HG02678 (cell line): Measurements from ENCODE around the gene POLR2C.

Experiments
- ATAC-seq: cut with Tn5 transposase; IDR thresholded peaks from one replicate; pipeline ENCODE4 v1.9.1; 2021; ENCODE audit warnings: mild to moderate bottlenecking, moderate library complexity; ENCODE audit not compliant: unreplicated experiment

POLR2C gene

DNA sequence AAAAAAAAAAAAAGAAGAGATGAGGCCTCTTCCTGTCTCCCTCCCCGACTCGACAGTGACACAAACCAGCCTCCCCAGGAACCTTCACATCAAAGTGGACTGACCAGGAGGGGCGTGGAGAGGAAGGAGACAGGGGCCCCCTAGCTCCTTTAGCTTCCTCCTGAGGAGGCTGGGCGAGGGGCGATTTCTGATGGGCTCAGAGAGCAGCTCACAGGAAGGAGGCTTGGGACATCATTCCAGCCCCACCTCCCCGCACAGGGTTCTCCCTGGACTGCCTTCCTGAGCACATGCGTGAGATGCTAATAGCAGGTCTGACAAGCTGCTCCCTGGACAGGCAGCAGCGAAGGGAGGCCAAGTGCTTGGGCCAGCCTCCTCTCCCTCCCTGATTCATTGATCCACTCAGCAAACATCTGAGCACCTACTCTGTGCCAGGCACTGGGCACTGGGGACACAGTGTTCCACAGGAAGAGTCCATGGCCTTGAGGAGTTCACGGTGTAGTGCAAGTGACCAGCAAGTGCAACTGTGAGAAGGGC, 38.2 kb downstream of the POLR2C start:
- ATAC-seq, result no peak

DNA sequence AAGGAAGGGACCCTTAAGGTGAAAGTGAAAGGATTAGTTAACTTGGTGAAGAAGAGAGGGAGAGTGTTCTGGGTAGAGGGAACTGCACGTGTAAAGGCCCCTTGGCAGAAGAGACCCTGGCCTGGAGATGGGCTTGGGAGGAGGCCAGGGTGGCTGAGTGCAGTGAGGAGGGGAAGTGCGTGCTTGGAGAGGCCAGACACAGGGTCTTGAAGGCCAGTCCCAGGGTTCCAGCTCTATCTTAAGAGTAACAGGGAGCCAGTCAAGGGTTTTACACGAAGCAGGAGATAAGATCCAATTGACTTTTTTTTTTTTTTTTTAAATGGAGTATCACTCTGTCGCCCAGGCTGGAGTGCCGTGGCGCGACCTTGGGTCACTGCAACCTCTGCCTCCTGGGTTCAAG, 39.0 kb downstream of the POLR2C start:
- no peak for ATAC-seq

DNA sequence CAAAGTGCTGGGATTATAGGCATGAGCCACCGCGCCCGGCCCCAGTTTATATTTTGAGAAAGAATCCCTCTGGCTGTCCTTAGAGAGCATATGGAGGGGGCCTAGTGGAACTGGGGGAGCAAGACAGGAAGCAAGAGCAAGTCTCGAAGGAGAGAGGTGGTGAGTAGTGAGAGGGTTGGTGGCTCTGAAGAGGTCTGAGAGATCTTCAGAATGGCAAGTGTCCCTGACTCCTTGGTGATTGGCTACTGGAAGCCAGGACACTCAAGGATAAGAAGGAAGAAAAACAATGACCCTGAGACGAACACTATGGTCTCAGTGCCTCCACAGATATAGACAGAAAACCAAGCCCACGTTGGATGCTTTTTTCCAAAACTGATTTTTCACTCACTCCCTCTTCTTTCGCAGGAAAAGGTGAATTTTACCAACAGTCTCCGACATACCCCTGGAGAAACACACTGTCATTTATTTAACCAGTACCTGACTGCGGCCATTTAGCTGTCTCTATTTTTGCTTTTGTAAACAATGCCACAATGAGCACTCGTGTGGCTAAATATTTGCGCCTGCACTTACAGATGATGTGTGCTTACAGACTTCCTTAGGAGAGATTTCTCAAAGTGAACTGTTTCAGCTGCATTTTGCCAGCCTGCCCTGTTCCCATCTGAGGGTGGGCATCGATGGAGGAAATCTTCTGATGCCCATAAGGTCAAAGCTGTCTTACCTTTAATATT, 39.7 kb downstream of the POLR2C start:
- no peak for ATAC-seq

DNA sequence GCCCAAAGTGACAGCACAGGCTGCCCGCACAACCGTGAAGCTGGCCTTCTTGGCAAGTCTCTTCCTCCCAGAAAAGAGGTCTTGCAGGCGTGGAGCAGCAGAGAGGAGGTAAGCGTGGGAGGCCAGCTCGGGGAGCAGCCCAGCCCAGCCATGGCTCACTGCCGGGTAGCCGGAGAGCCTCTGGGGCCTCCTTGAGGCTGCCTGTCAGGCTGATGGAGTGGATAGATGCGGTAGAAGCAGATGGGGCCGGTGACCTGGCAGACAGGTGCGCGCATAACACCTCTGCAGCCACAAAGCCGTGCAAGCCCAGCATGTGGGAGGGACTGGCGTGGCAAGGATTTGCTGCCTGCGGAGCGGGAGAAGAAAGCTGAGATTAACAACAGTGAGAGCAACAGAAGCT, 40.9 kb downstream of the POLR2C start:
- no peak for ATAC-seq

DNA sequence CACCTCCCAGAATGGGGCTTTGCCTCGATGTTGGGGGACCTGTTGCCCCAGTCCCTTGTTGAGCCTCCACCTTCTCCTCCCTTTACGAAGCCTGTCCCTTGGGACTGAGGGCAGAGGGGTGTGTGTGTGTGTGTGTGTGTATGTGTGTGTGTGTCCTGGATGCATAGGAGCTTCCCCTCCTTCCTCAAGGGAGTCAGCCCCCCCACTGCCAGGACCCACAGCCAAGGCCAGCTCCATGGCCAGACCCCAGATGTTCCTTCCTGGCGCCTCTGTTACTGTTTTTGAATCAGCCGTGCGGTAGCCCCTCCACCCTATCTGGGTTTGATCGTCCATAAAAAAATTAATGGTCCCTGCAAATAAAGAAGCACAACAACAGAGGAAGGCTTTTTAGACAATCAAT, 41.5 kb downstream of the POLR2C start:
- ATAC-seq, result no peak

DNA sequence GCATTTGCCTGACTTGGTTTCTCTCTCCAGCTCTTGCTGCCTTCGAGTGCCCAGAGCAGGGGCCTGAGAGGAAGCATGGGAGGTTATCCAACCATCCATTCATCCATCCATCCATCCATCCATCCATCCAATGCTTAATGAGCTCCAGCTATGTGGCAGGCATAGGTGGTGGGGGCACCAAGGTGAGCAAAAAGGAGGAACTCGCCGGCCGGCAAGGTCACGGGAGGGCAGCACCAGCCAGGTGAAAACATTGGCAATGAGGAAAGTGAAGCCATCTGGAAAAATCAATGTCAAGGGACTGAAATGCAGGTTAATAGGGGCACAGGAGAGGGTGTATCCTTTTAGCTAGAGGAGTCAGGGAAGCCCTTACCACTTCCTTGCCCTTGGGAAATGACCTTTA, 42.0 kb downstream of the POLR2C start:
- ATAC-seq, result no peak

DNA sequence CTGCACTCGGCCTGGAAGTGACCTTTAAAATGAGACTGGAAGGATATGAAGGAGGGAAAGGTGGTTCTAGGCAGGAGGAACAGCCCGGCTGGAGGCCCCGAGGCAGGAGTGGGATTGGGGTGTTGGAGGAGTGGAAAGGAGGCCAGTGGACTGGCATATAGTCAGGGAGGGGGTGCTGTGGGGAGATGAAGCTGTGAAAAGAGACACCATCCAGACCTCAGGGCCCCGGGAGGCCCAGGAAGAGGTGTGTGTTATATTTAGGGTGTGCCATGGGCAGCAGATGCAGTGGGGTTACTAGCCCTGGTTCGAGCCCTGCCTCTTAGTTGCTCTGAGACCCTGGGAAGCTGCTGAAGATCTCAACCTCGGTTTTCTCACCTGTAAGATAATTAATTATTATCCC, 42.7 kb downstream of the POLR2C start:
- ATAC-seq, result no peak

DNA sequence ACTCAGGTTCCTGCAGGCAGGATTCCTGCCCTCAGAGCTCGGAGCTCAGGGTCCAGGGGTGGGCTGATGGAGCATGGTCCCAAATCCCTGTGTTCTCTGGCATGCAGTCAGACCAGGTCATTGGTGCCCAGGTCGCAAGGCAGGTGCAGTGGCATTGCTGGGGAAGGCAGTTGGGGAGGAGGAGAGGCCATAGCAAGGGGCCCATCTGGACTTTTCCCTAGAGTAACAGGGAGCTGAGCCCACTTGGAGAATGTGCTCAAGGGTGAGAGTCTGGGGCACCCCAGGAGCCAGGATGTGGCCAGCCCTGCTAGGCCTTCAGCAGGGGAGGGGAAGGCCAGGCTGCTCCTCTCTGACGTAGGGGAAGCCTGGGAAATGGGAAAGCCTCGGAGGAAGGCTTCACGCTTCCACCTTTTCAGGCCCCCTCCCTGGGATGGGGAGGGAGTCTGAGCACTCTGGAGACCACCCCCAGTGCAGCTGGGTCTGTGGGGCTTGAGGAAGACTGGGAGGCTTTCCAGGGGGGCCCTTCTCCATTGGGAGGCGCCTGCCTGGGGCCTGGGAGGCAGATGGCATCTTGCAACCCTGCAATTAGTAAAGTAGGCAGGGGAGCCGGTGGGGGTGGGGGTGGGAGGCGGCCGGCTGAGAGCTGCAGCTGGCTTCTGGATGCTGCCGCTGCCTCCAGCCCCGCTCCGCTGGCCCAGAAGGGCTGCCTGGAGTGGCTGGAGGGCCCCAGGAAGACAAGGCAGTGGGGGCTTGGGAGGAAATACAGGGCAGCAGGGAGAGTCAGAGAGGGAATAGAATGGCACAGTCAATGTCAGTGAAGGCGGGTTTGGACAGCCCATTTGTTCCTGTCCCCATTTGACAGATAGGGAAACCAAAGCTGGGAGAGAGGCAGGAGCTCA, 44.9 kb downstream of the POLR2C start:
- no peak for ATAC-seq

DNA sequence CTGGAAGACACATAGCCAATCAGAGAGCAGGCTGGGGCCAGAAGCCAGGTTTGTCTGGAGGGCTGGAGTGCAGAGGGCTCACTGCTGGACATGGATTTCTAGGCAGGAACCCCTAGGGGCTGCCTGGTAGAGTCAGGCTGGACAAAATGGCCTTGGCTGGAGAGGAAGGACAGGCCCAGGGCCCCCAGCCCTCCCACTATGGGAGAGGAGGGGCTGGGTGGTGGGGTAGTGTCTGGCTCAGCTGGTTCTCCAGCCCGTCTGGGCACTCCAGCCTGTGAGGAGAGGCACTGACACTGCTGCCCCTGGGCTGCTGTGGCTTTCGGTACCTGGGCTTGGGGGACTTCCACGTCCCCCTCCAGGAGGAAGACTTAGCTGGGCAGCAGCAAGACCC, 45.6 kb downstream of the POLR2C start:
- no peak for ATAC-seq

DNA sequence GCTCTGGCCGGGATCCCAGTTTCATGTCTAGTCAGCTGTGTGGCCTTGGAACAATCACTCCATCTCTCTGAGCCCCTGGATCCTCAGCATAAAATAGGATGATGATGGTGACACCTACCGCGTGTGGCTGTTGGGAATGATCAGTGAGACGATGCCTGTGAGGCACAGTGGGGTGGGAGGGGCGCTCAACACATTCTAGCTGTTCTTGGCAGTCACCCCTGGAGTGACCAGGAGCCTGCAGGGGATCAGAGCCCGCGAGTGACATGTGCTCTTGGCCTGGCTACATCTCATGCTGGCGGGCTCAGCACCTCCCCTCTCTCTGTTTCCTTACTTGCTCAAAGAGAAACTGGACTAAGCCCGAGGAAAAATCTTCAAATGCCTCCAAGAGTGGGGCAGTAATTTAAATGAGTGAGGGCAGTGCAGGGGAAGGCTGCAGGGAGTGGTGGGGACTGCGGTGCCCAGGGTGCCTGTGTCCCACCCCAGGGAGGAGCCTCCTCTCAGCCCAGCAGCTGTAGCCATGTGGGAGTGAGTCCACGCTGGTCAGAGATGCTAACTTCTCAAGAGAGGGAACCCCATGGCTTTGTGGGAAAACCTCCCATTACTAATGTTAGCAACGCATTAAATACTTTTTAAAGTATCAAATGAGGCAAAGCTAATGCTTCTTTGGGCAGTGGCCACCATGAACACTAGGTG, 46.9 kb downstream of the POLR2C start:
- no peak for ATAC-seq

DNA sequence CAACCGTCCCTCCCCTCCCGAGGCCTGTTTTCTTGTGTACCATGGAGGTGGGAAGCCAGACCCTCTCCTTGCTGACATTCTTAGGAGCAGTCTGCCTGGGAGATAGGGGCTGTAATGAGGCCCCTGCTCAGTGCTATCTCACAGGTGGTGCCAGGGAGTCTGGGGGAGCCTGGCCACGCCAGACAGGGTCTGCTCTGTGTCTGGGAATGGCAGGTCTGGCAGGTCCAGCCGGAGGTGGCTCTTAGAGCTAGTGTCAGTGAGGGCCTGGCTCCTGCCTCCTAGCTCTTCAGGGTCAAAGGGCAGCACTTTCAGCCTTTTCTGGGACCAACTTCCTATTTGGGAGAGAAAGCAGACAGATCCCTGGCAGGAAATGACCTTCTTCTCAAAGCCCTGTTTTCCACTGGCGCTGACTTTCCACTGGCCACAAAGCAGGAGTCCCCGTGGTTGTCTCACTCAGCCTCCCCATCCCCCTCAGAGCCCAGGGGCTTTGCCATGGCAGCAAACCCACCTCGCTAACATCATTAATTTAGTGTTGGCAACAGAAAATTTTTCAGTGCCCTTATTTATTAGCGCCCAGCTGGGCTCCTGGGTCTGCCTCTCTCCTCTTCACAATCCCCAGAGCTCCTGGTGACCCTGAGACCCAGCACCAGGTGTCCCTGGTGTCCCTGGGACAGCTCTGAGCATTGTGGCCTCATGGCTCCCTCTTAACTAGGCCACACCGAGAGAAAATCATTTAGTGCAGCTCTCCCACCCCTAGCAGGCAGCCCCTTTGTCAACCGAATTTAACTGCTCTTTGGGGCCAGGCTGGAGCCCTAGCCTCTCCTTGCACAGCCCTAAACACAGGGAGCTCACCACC, 47.8 kb downstream of the POLR2C start:
- ATAC-seq, result no peak

DNA sequence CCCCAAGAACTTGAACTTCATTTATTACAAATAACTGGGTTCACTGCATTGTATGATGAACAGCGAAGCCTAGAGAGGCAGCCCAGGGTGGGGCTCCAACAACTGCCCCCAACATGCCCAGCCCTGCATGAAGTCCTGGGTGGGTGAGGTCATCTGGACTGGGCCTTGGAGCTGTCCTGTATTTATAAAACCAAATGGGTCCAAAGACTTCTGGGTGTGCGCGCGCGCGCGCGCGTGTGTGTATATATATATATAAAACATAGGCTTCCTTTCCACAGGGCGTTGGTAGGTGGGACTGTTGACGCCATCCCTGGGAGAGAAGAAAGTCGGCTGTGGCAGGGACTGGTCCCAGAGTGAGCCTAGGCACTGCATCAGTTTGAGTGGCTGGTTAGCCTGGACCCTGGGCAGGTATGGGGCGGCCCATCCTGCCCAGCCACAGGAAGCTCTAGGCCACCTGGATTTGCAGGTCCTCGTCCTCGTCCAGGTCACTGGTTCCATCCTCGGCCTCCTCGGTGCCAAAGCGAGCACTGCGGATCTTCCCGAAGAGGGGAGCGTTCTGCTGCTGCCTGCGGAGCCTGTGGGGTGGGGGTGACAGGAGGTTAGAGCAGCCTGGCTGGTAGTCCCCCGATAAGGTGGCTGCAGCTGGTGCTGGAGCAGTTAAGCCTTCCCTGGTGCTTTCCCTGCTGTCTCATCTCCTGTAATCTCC, 50.0 kb downstream of the POLR2C start:
- no peak for ATAC-seq

DNA sequence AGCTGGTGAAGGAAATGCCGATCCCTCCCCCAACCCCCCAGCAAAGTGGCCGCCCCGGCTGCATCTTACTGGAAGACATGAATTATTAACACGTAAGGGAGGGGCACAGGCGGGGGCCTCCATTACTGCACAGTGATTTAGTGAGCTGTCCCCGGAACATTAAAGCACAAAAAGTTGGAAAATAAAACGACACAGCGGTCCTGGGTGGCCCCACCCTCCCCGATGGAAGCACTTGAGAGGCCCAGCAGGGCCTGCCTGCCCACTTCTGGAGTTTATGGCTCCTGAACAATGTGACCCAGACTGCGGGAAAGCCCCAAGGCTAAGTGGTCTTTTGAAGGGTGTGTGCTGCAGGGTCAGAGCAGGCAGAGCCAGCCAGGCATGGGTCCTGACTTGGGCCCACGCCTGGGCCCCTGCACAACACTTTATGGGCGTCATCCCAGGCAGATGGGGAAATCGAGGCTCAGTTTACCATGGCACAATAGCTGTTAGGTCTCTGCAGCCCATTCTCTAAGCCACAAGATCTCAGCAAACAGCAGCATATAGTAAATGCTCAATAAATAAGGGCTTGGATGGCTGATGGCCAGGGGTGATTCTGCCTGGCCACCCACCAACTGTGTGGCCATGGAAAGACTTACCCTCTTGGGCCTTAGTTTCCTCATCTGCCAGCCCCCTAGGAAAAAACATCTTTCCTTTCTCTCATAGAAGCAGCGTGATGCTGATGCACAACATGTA, 51.1 kb downstream of the POLR2C start:
- ATAC-seq, result no peak

DNA sequence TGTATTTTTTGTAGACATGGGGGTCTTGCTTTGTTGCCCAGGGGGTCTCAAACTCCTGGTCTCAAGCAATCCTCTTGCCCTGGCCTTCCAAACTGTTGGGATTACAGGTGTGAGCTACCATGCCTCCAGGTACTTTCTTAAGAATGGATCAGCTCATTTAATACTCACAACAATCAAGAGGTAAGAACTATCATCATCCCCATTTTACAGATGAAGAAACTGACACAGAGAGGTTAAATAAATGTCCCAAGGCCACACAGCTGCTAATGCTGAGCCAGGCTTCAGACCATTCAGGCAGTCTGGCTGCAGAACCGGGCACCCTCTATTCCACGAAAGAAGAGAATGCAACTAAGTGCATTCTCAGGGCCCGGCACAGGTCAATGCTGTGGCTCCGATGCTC, 51.9 kb downstream of the POLR2C start:
- ATAC-seq, result no peak

DNA sequence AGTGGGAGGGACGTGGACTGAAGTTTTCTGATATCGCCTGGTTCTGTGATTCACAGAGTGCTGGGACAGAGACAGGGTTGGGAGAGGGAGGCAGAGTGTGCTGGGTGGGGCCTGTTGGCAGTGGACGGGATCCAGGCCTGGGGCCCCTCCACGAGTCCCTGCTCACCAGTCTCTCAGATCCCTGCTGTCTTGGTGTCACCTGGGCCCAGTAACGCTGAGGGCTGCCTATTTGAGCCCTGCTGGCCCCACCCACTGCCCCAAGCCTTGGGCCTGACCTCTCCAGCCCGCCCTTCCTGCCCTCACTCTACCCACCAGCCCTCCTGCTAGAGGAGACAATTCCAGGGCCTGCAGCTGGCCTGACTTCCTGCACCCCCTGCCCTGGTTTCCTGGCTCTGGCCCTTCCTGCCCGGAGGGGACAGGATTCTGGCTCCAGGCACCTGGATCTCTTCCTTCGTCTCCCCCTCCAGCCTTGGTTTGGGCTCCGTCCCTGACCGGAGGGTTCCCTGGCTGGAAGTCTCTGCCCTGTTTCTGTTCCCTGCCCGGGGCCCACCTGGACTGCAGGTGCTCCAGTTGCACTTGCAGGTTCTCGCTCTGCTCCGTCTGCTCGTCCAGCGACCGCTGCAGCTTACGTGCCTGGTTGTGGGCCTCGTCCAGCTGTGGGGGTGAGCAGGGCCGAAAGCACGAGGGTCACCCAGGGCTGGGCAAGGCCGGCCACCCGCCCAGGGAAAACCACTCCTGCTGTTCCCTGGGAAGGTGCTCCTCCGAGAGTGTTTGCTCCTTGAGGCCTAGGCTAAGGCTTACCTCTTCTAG, 52.5 kb downstream of the POLR2C start:
- no peak for ATAC-seq

DNA sequence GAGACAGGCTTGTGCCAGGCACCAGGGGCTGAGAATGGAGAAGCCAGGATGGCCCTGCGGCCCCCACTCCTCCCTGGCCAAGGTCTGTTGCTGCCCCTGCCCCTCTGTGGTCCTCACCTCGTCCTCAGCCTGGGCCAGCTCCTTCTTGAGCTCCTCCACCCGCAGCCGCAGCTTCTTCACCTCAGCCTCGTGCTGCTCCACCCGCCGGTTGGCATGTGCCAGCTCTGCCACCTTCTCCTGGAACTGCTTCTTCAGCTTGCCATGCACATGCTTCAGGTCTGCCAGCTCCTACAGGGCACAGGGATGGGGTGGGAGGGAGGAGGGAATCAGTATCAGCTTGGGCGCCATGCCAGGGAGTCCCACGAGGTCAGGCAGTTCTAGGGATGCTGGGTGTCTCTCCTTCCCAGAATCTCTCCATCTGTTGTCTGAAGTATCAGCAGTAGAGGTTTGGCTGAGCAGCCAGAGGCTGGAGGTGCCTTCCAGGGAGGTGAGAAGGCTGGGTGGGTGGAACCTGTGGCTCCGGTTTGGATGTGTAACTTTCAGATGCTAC, 53.8 kb downstream of the POLR2C start:
- ATAC-seq, result no peak

DNA sequence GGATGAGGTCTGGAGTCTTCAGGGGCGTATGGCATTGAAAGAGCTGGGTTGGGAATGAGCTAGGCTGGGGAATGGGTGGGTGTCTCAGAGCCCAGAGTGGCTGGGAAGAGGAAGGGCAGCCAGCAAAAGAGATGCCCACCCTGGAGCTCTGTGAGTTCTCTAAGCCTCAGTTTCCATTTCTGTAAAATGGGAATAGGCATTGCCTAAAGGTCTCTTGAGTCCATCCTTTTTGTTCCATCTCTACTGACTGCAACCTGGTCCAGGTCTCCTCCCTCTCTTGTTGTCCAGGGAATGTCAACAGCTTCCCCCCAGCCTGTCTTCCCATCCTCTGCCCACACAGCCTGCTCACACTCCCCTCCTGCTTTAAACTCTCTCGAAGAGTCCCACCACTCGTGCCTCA, 54.3 kb downstream of the POLR2C start:
- ATAC-seq, result no peak
